MM.1S (cell line): Measurements from ENCODE around the gene ACADL.

Source experiments
- CTCF ChIP-seq: fragments of 300-600 bp; sonication (generic); IDR thresholded peaks from 2 replicates; pipeline ENCODE4 v1.5.1; 2016; ENCODE audit warnings: antibody characterized with exemption, low read length, mixed read lengths
- EZH2 ChIP-seq: fragments of 300-600 bp; sonication (generic); optimal IDR thresholded peaks from 2 replicates; pipeline ENCODE3; 2017; ENCODE audit warnings: low read depth, mild to moderate bottlenecking, antibody characterized with exemption, low read length, mixed read lengths

GRCh38 chr2:210269148-210269547 lies 43.9 kb upstream of the ACADL start:
- TF ChIP-seq CTCF (no peak), EZH2 (no peak)
